Keratinocyte (primary cell): ENCODE data around the gene AGAP1. TPM values are rescaled to one million over a fixed set of nuclear protein-coding genes. Genes with fewer than 3 reads are reported as not detected.

ENCODE experiments used
- DNase-seq: peaks from one replicate; pipeline ENCODE4 v3.0.0-alpha.2; 2011; ENCODE audit warnings: low read depth, missing footprints, low spot score
- FAIRE-seq: peaks from 2 replicates; lab custom pipeline; 2011; peaks lifted over from hg19 to GRCh38; lab: Jason Lieb, UNC
- H2AFZ ChIP-seq: 2 replicates; pipeline ENCODE4 v1.6.0; 2012; ENCODE audit warnings: low read length, control low read depth, inconsistent platforms; ENCODE audit not compliant: control insufficient read depth
- H3K27ac ChIP-seq: 2 replicates; pipeline ENCODE4 v1.5.1; 2011; ENCODE audit warnings: low read length; ENCODE audit not compliant: control insufficient read depth, insufficient read depth
- H3K27me3 ChIP-seq: 3 replicates; pipeline ENCODE4 v1.6.0; 2011; ENCODE audit warnings: low read length; ENCODE audit not compliant: control insufficient read depth, insufficient read depth; ENCODE audit errors: extremely low read depth
- H3K36me3 ChIP-seq, 2 experiments: 2 replicates in 1 of 2; 3 replicates in 1 of 2; pipeline ENCODE4 v1.5.1; 2011; ENCODE audit warnings: low read length in 2 of 2, mild to moderate bottlenecking in 1 of 2; ENCODE audit not compliant: control insufficient read depth in 2 of 2, insufficient read depth in 2 of 2; ENCODE audit errors: extremely low read depth in 1 of 2
- H3K4me1 ChIP-seq: 3 replicates; pipeline ENCODE4 v1.5.1; 2011; ENCODE audit warnings: low read length; ENCODE audit not compliant: control insufficient read depth, insufficient read depth; ENCODE audit errors: extremely low read depth
- H3K4me2 ChIP-seq: 3 replicates; pipeline ENCODE4 v1.6.0; 2011; ENCODE audit warnings: low read depth, low read length; ENCODE audit not compliant: control insufficient read depth, insufficient read depth; ENCODE audit errors: extremely low read depth
- H3K4me3 ChIP-seq, 3 experiments: fragments of 200-600 bp in 1 of 3; sonication (generic) in 1 of 3; 2 replicates in 2 of 3; 3 replicates in 1 of 3; pipeline ENCODE4 v1.5.1; 2011 to 2016; ENCODE audit warnings: low read length in 3 of 3, mild to moderate bottlenecking in 3 of 3, control low read depth in 2 of 3, inconsistent platforms in 1 of 3, low read depth in 1 of 3, mixed read lengths in 1 of 3, mixed run types in 1 of 3, moderate library complexity in 1 of 3; ENCODE audit not compliant: control insufficient read depth in 2 of 3, insufficient read depth in 2 of 3; ENCODE audit errors: extremely low read depth in 1 of 3
- H3K79me2 ChIP-seq: 2 replicates; pipeline ENCODE4 v1.6.0; 2012; ENCODE audit warnings: low read length; ENCODE audit not compliant: control insufficient read depth, insufficient read depth
- H3K9ac ChIP-seq: 3 replicates; pipeline ENCODE4 v1.6.0; 2011; ENCODE audit warnings: low read length; ENCODE audit not compliant: control insufficient read depth, insufficient read depth; ENCODE audit errors: extremely low read depth
- H3K9me1 ChIP-seq: 3 replicates; pipeline ENCODE4 v1.6.0; 2011; ENCODE audit warnings: low read length; ENCODE audit not compliant: control insufficient read depth, insufficient read depth; ENCODE audit errors: extremely low read depth
- H3K9me3 ChIP-seq: 2 replicates; pipeline ENCODE4 v1.5.1; 2012; ENCODE audit warnings: low read depth, low read length; ENCODE audit not compliant: control insufficient read depth
- H4K20me1 ChIP-seq: 3 replicates; pipeline ENCODE4 v1.6.0; 2011; ENCODE audit warnings: low read length; ENCODE audit not compliant: control insufficient read depth, insufficient read depth; ENCODE audit errors: extremely low read depth
- CTCF ChIP-seq, 3 experiments: IDR thresholded peaks in 1 of 3; conservative IDR thresholded peaks in 1 of 3; optimal IDR thresholded peaks in 1 of 3; 2 replicates in 2 of 3; 3 replicates in 1 of 3; pipeline versions ENCODE3 to v1.5.1; 2011; ENCODE audit warnings: low read length in 3 of 3, mild to moderate bottlenecking in 3 of 3, moderate library complexity in 2 of 3, control low read depth in 1 of 3, inconsistent platforms in 1 of 3; ENCODE audit not compliant: insufficient read depth in 2 of 3; ENCODE audit errors: extremely low read depth in 1 of 3
- EZH2 ChIP-seq: IDR thresholded peaks from one replicate; pipeline ENCODE4 v1.6.1; 2012; ENCODE audit warnings: inconsistent platforms, mild to moderate bottlenecking, low read length, moderate library complexity
- dilution Hi-C: fragments of 300-500 bp; cut with MboI; formaldehyde crosslinking; loops from one replicate; pipeline ENCODE4 v1.7.0; 2020; ENCODE audit warnings: low sequenced_read_pairs; ENCODE audit not compliant: extremely low pct_ligation_motif_present
- polyA plus RNA-seq, 5 experiments: library from polyadenylated mRNA; depleted of rRNA in 3 of 5; stranded (reverse) in 3 of 5; stranded (forward) in 1 of 5; unstranded in 1 of 5; fragments of >200 nt; gene quantifications; 1 replicate in 1 of 5; 2 replicates in 3 of 5; 3 replicates in 1 of 5; pipeline versions ENCODE4 v1.2.1 to v1.2.3, GENCODE V29; 2011 to 2012; ENCODE audit warnings: missing spikeins in 2 of 5, low read depth in 1 of 5, low replicate concordance in 1 of 5

The AGAP1 gene
- polyA plus RNA-seq, 1 donor (not counting 4 experiments of a cell fraction or from before 2014, with no cell fraction given), result 12.6 TPM

- Histone ChIP-seq H3K9ac (no peak overlapping the region), H3K27me3 (no peaks in the 10 kb centered on the region), H3K4me1 (peaks cover 19% of the 10 kb centered on the region), H4K20me1 (no peaks in the 10 kb centered on the region), H3K4me2 (no peak overlapping the region), H3K4me3 (no peak overlapping the region), H3K27ac (no peak overlapping the region), H3K9me3 (no peaks in the 10 kb centered on the region), H2AFZ (no peak overlapping the region), H3K9me1 (no peaks in the 10 kb centered on the region), H3K79me2 (no peaks in the 10 kb centered on the region), H3K36me3 (no peaks in the 10 kb centered on the region)
- dilution Hi-C loops, result no loop called here
- no peak for DNase-seq
- TF ChIP-seq CTCF (optimal IDR thresholded peaks at IDR 0.05 in 1 of 3, IDR thresholded peaks at IDR 0.05 in 1 of 3, conservative IDR thresholded peaks at IDR 0.05 in 1 of 3; ENCODE audit: extremely low read depth in 1 of 3, insufficient read depth in 2 of 3, low read length in 3 of 3), result no peak
- TF ChIP-seq EZH2, result no peak
- FAIRE-seq, result no peak
Observed at GRCh38 chr2:235863414-235863813, 369.6 kb downstream of the AGAP1 start.

- Histone ChIP-seq H3K4me2 (no peak overlapping the region), H3K9ac (no peak overlapping the region), H3K4me3 (no peak overlapping the region), H3K79me2 (no peaks in the 10 kb centered on the region), H3K4me1 (peaks cover 19% of the 10 kb centered on the region), H2AFZ (no peak overlapping the region), H3K27ac (no peak overlapping the region), H3K36me3 (no peaks in the 10 kb centered on the region), H3K9me1 (no peaks in the 10 kb centered on the region), H3K9me3 (no peaks in the 10 kb centered on the region), H3K27me3 (no peaks in the 10 kb centered on the region), H4K20me1 (no peaks in the 10 kb centered on the region)
- DNase-seq (no peak), FAIRE-seq (no peak)
- TF ChIP-seq CTCF (optimal IDR thresholded peaks at IDR 0.05 in 1 of 3, IDR thresholded peaks at IDR 0.05 in 1 of 3, conservative IDR thresholded peaks at IDR 0.05 in 1 of 3; ENCODE audit: extremely low read depth in 1 of 3, insufficient read depth in 2 of 3, low read length in 3 of 3) (no peak), EZH2 (no peak)
- dilution Hi-C loops, result no loop called here
Observed at GRCh38 chr2:235864302-235864701, 370.5 kb downstream of the AGAP1 start.
